Activated naive CD8-positive, alpha-beta T cell treated with anti-CD3 and anti-CD28 coated beads, Interleukin-2, amount 10 ng/mL, durations not matched to agents 7 days and 5 days (primary cell): ENCODE measurements around the gene CD164L2. TPM values are rescaled to one million over a fixed set of nuclear protein-coding genes. Genes with fewer than 3 reads are reported as not detected.
"Not testable (repeated sequence)": the region's sequence is repeated elsewhere in the genome, so short reads cannot be mapped to it uniquely, and the experiment has no call there.

Experiments
- ATAC-seq: fragments of 150-1000 bp; cut with Tn5 transposase; one replicate; pipeline ENCODE4 v1.10.0; 2021; ENCODE audit warnings: low read depth, moderate library complexity
- POLR2A ChIA-PET: fragments of 350-600 bp; sonication (Branson Sonifier 250); formaldehyde crosslinking; loops from one replicate; lab custom pipeline; 2021; ENCODE audit warnings: antibody characterized with exemption; lab: Charles Lee
- DNase-seq: peaks from one replicate; pipeline ENCODE4 v3.0.0; 2021
- H3K27ac Mint-ChIP-seq: one replicate; pipeline ENCODE4 v1.8.0; 2022; ENCODE audit warnings: mild to moderate bottlenecking, mixed read lengths
- H3K27me3 Mint-ChIP-seq: one replicate; pipeline ENCODE4 v1.8.0; 2022; ENCODE audit warnings: mild to moderate bottlenecking, moderate library complexity, mixed read lengths
- H3K36me3 Mint-ChIP-seq: one replicate; pipeline ENCODE4 v1.8.0; 2021; ENCODE audit warnings: mild to moderate bottlenecking, mixed read lengths
- H3K4me1 Mint-ChIP-seq: one replicate; pipeline ENCODE4 v1.8.0; 2021; ENCODE audit warnings: mixed read lengths
- H3K4me3 Mint-ChIP-seq: one replicate; pipeline ENCODE4 v1.8.0; 2022; ENCODE audit warnings: mild to moderate bottlenecking, moderate library complexity, mixed read lengths
- H3K9me3 Mint-ChIP-seq: one replicate; pipeline ENCODE4 v1.8.0; 2021; ENCODE audit warnings: mixed read lengths
- total RNA-seq, 2 experiments: library from RNA; stranded (reverse); gene quantifications; one replicate each; pipeline ENCODE4 v1.2.3, GENCODE V29; 2021

CD164L2 gene
- total RNA-seq, 2 experiments from 2014 or later = not detected

DNA sequence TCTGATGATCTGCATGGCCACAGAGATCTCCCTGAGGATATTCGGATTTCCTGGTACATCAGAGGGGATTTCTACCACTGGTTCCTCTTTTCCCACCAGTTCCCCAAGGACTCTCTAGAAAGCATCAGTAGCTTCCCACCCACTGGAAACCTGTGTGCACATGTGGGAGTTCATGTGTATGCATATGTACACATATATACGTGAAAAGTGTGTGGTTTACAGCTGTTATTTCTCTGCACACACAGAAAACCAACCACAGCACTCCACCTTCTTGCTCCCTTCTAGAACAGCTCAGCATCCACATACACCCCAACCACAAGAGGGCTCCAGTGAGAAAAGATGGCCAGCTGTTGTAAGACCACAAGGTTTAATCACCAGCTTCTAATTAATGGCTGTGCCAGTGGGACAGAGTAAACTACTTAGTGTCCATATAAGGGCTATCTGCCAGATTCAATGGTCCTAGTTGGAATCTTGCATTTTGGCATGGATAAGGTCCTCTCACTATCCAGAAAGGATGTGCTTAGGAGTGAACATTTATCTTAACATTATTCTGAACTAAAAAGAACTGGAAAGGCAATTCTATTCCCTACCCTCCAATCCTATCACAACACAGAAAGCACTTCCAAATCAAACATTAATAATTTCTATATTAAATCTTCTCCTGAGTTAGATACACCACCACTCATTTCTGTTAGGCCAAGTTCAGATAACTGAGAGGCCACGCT lies 33.4 kb upstream of the CD164L2 start:
- Mint-ChIP-seq H3K4me3 (no peak overlapping the region), H3K4me1 (peaks cover 14% of the 10 kb centered on the region), H3K27me3 (no peaks in the 10 kb centered on the region), H3K36me3 (peaks cover 39% of the 10 kb centered on the region), H3K27ac (no peak overlapping the region), H3K9me3 (no peaks in the 10 kb centered on the region)
- no peak for DNase-seq
- POLR2A ChIA-PET = interaction anchor here (0.9 to 1.5 kb wide), 5 partner anchors 20 to 109 kb away, joined by 3 to 6 read pairs (median 4); partner anchors contain the start of gene WASF2
- peak; percentile 71 for ATAC-seq

GRCh38 chr1:27414091-27414490 lies 31.0 kb upstream of the CD164L2 start:
- H3K27ac Mint-ChIP-seq = no peak overlapping the region
- H3K27me3 Mint-ChIP-seq = no peaks in the 10 kb centered on the region
- peaks cover 47% of the 10 kb centered on the region for H3K36me3 Mint-ChIP-seq
- ATAC-seq (no peak), DNase-seq (no peak)
- H3K4me3 Mint-ChIP-seq = no peak overlapping the region
- peaks cover 11% of the 10 kb centered on the region for H3K4me1 Mint-ChIP-seq
- POLR2A ChIA-PET = interaction anchor here (1.2 kb wide), 1 partner anchor 194 kb away, joined by 3 read pairs; no protein-coding TSS in a partner anchor
- H3K9me3 Mint-ChIP-seq = no peaks in the 10 kb centered on the region

DNA sequence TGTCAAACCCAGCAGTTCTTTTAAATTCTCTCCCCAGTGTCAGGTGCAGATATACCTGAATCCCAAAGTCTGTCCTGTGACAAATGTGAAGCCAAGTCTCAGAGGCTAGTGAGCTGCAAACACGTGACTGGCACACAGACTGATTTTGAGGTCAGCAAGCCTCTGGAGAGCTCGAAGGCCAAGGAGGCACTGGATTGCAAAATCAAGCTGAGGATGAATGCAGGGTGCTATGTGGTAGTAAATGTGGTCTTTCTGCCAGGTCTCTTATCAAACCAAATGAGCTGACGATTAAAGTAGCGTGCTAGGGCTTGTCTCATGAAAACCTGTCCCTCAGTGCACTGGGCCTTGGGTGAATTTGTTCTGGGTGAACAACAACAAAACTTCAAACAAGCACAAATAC lies 29.9 kb upstream of the CD164L2 start:
- Mint-ChIP-seq H3K4me1 (peaks cover 7% of the 10 kb centered on the region), H3K27ac (no peak overlapping the region), H3K27me3 (no peaks in the 10 kb centered on the region), H3K36me3 (peaks cover 47% of the 10 kb centered on the region), H3K4me3 (no peak overlapping the region), H3K9me3 (no peaks in the 10 kb centered on the region)
- no peak for ATAC-seq
- POLR2A ChIA-PET = interaction anchor here (1.2 kb wide), 1 partner anchor 195 kb away, joined by 3 read pairs; no protein-coding TSS in a partner anchor
- no peak for DNase-seq

DNA sequence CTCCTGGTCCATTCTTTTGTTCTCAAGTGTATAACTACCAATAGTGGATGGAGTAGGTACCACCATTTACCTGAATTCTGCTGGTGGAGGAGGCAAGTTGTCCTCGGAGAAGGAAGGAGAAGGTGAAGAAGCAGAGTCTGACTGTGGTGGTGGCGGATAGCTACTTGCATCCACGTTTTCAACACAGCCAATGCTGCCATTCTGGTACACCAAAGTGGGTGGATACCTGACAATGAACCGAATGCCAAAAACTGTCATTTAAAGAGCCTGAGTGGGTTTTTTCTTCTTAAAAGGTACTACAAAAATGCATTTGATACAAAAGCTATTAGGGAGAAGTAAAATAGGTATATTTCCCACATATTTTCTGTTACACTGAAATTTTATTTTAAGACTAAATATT lies 29.4 kb upstream of the CD164L2 start:
- no peak for DNase-seq
- no peaks in the 10 kb centered on the region for H3K27me3 Mint-ChIP-seq
- no peak overlapping the region for H3K4me3 Mint-ChIP-seq
- H3K9me3 Mint-ChIP-seq = no peaks in the 10 kb centered on the region
- H3K36me3 Mint-ChIP-seq = peaks cover 48% of the 10 kb centered on the region
- ATAC-seq = no peak
- POLR2A ChIA-PET = no interaction called here
- no peak overlapping the region for H3K27ac Mint-ChIP-seq
- peaks cover 7% of the 10 kb centered on the region for H3K4me1 Mint-ChIP-seq

DNA sequence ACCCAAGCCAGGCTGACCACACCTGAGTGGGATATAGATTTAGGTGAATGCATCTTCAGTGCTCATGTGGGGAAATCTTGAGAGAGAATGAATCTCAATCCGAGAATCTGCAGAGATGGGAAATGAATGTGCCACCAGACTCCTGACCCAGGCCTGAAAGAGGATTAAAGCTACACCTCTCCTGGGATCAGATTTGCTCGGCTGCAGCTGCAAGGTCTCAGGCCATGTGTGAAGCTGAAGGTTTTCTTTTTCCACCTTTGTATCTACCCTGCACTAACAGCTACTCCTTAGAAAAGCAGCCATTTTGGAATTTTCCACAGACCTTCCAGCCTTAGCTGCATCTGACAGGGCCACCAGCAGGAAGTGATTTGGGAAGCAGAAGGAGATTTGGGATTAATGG lies 27.6 kb upstream of the CD164L2 start:
- Mint-ChIP-seq H3K27me3 (no peaks in the 10 kb centered on the region), H3K9me3 (no peaks in the 10 kb centered on the region), H3K4me1 (no peaks in the 10 kb centered on the region), H3K36me3 (peaks cover 42% of the 10 kb centered on the region), H3K4me3 (no peak overlapping the region), H3K27ac (no peak overlapping the region)
- POLR2A ChIA-PET = no interaction called here
- ATAC-seq (no peak), DNase-seq (no peak)

GRCh38 chr1:27409669-27410068 lies 26.5 kb upstream of the CD164L2 start:
- no peaks in the 10 kb centered on the region for H3K9me3 Mint-ChIP-seq
- H3K4me3 Mint-ChIP-seq = no peak overlapping the region
- H3K27me3 Mint-ChIP-seq = no peaks in the 10 kb centered on the region
- POLR2A ChIA-PET = no interaction called here
- H3K27ac Mint-ChIP-seq = peak overlapping the region; percentile 45
- no peak for ATAC-seq
- no peaks in the 10 kb centered on the region for H3K4me1 Mint-ChIP-seq
- DNase-seq = no peak
- peaks cover 33% of the 10 kb centered on the region for H3K36me3 Mint-ChIP-seq

GRCh38 chr1:27408151-27408550 lies 25.0 kb upstream of the CD164L2 start:
- ATAC-seq = no peak
- Mint-ChIP-seq H3K4me3 (no peak overlapping the region), H3K27me3 (no peaks in the 10 kb centered on the region), H3K27ac (no peak overlapping the region), H3K4me1 (peaks cover 12% of the 10 kb centered on the region), H3K36me3 (peaks cover 24% of the 10 kb centered on the region), H3K9me3 (no peaks in the 10 kb centered on the region)
- DNase-seq = no peak
- POLR2A ChIA-PET = no interaction called here

- H3K4me3 Mint-ChIP-seq, H3K9me3 Mint-ChIP-seq, POLR2A ChIA-PET, H3K27me3 Mint-ChIP-seq, DNase-seq, ATAC-seq, H3K27ac Mint-ChIP-seq: not testable (repeated sequence)
- peaks cover 17% of the 10 kb centered on the region for H3K36me3 Mint-ChIP-seq
- peaks cover 14% of the 10 kb centered on the region for H3K4me1 Mint-ChIP-seq
Measured at GRCh38 chr1:27406791-27407190, 23.7 kb upstream of the CD164L2 start.

DNA sequence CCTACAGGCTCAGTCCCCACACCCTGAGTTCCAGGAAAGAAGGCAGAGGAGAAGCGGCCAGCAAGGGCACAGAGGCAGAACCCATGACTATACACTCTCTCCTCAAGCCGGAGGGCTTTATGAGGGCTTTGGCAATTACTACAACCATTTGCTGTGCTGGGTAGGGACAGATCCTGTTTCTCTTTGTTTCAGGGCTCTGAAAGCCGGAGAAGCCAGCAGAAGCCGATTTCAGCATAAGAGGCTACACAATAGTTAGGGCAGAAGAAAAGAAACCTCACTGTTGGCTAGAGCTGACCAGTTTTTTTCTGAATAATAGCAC lies 23.2 kb upstream of the CD164L2 start:
- Mint-ChIP-seq H3K36me3 (peaks cover 16% of the 10 kb centered on the region), H3K4me1 (peaks cover 14% of the 10 kb centered on the region), H3K9me3 (no peaks in the 10 kb centered on the region), H3K27ac (peak overlapping the region; percentile 22), H3K4me3 (no peak overlapping the region), H3K27me3 (no peaks in the 10 kb centered on the region)
- DNase-seq = no peak
- ATAC-seq = no peak
- POLR2A ChIA-PET = no interaction called here

DNA sequence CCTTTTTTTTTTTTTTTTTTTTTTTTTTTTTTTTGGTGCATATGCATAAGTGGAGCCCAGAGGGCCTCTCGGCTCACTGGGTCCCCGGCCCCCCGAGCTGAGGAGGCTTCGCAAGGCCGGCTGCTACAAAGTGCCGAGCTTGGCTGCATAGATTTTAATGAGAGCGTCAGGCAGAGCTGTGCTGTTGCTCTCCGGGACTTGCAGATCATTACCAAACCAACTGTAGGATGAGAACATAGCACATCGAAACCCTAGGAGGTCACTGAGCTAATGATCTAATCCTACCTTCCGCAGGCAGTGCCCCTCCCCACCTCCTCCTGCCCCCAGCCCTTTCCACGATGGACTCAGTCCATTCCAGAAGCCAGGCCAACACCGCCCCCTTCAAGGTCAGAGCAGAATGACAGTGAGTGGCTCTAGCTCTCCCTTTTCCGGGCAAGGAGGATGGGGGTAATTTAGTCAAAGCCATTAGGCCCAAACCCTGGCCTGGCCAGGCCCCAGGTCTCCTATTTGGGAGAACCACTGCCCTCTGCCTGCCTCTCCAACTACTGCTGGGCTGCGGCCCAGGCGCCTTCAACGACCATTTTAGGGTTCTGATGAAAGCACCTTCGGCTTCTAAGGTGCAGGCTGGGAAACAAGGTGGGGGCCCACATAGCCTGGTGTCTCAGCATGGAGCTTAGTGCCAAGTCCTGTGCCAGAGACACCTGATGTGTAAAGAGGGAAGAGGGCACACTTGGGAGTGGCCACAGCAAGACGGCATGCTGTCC lies 22.6 kb upstream of the CD164L2 start:
- H3K36me3 Mint-ChIP-seq = peaks cover 11% of the 10 kb centered on the region
- POLR2A ChIA-PET, DNase-seq, H3K9me3 Mint-ChIP-seq, H3K4me3 Mint-ChIP-seq, H3K27me3 Mint-ChIP-seq, ATAC-seq: not testable (repeated sequence)
- H3K27ac Mint-ChIP-seq = peak overlapping the region; percentile 22
- peaks cover 14% of the 10 kb centered on the region for H3K4me1 Mint-ChIP-seq

DNA sequence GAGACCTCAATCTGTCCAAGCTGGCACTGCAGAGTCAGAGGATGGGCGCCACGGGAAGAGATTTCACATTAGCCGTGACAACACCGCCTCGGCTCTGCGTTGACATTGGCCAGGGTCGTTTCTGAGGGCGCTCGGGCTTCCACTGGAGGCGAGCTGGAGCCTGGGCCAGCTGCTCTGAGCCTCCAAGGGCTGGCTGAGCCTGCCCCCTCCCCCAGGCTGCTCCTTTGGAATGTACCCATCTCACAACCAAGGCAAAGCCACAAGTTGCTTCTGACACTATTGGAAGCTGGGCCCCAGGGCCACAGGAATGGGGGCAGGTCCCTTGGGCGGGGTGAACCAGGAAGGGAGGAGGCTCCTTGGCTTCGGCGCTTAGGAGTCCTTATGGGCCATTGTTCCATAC lies 21.9 kb upstream of the CD164L2 start:
- H3K27me3 Mint-ChIP-seq = no peaks in the 10 kb centered on the region
- no peak overlapping the region for H3K4me3 Mint-ChIP-seq
- DNase-seq (no peak), ATAC-seq (no peak)
- H3K9me3 Mint-ChIP-seq = no peaks in the 10 kb centered on the region
- POLR2A ChIA-PET = no interaction called here
- H3K27ac Mint-ChIP-seq = no peak overlapping the region
- peaks cover 14% of the 10 kb centered on the region for H3K4me1 Mint-ChIP-seq
- peaks cover 11% of the 10 kb centered on the region for H3K36me3 Mint-ChIP-seq

DNA sequence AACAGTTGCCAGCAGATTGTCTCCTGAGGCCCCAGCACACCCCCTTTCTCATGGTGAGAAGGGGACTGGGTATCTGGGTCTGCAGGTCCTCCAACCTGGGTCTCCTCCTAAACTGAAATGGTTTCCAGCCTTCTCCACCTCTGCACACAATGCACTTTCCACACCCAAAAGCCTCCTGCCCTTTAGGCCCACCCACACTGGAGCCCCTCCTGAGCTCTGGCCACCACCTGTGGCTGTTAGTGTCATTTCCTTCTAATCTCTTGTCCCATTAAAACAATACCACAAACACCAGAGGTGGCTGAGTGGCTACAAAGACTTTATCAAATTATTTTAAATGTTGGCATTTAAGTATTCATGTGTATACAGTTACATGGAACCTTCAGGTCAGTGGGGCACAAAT lies 20.8 kb upstream of the CD164L2 start:
- ATAC-seq (peak; percentile 7), DNase-seq (no peak)
- H3K27ac Mint-ChIP-seq = peak overlapping the region; percentile 70
- H3K36me3 Mint-ChIP-seq = peaks cover 9% of the 10 kb centered on the region
- peak overlapping the region; percentile 49 for H3K4me3 Mint-ChIP-seq
- peaks cover 14% of the 10 kb centered on the region for H3K4me1 Mint-ChIP-seq
- POLR2A ChIA-PET = interaction anchor here (0.7 to 1.9 kb wide), 3 partner anchors 26 to 206 kb away, joined by 3 to 5 read pairs (median 4); partner anchors contain the start of gene AHDC1
- H3K9me3 Mint-ChIP-seq = no peaks in the 10 kb centered on the region
- no peaks in the 10 kb centered on the region for H3K27me3 Mint-ChIP-seq

DNA sequence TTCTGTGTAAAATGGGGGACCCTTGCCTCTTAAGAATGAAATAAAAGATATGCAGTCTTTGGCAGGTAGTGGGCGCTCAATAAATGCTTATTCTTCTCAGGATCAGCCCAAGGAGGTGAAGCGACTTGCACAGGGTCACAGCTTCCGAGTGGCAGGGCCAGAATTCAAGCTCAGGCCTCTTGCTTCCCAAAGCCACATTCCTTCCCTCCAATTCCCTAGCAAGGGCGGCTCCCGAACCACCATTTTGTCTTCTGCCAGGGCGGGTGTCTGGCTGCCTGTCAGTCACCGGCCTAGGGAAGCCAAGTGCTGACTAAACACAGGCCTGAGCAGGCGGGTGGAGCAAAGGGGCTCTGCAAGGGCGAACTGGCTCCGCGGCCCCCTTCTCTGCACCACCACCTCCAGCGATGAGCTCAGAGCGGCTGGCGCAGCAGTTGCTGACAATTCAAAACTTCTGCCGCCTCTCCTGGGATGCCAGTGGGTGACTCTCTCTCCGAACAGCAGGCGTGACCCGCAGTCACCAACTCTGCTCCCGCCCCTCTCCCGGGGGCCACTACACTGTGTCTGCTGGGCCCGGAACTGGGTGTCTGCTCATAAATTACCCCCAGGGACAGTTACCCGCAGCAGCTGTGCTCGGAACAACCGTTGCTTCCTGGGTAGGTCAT lies 20.1 kb upstream of the CD164L2 start:
- ATAC-seq (peak; percentile 57), DNase-seq (no peak)
- H3K36me3 Mint-ChIP-seq = peaks cover 6% of the 10 kb centered on the region
- H3K27ac Mint-ChIP-seq = peak overlapping the region; percentile 63
- no peaks in the 10 kb centered on the region for H3K27me3 Mint-ChIP-seq
- H3K9me3 Mint-ChIP-seq = no peaks in the 10 kb centered on the region
- POLR2A ChIA-PET = interaction anchor here (0.5 to 1.9 kb wide), 6 partner anchors 27 to 260 kb away, joined by 3 to 5 read pairs (median 4); partner anchors contain the start of gene AHDC1
- H3K4me3 Mint-ChIP-seq = peak overlapping the region; percentile 17
- peaks cover 14% of the 10 kb centered on the region for H3K4me1 Mint-ChIP-seq
